Rectal smooth muscle tissue (tissue), 1 donor: ENCODE measurements around the gene PLGRKT.
A peak's percentile ranks its signal among the peaks of the same experiment; 100 is the strongest.
"Not testable (repeated sequence)": the region's sequence is repeated elsewhere in the genome, so short reads cannot be mapped to it uniquely, and the experiment has no call there.

ENCODE experiments used
- H3K27ac ChIP-seq: one replicate; pipeline ENCODE4 v1.7.0; 2013; ENCODE audit warnings: low read depth, low read length, inconsistent platforms
- H3K27me3 ChIP-seq: one replicate; pipeline ENCODE4 v1.7.0; 2013; ENCODE audit warnings: low read length; ENCODE audit not compliant: control insufficient read depth, insufficient read depth
- H3K36me3 ChIP-seq: one replicate; pipeline ENCODE4 v1.7.0; 2013; ENCODE audit warnings: low read length; ENCODE audit not compliant: control insufficient read depth, insufficient read depth
- H3K4me1 ChIP-seq: one replicate; pipeline ENCODE4 v1.7.0; 2013; ENCODE audit warnings: low read length; ENCODE audit not compliant: control insufficient read depth, insufficient read depth
- H3K4me3 ChIP-seq: one replicate; pipeline ENCODE4 v1.7.0; 2013; ENCODE audit warnings: low read length
- H3K9ac ChIP-seq: one replicate; pipeline ENCODE4 v1.7.0; 2013; ENCODE audit warnings: low read length

The PLGRKT gene

GRCh38 chr9:5470122-5470521 lies 32.4 kb upstream of the PLGRKT start:
- Histone ChIP-seq H3K4me1 (no peaks in the 10 kb centered on the region), H3K36me3 (no peaks in the 10 kb centered on the region), H3K27ac (no peak overlapping the region), H3K27me3 (no peaks in the 10 kb centered on the region), H3K4me3 (no peak overlapping the region), H3K9ac (no peak overlapping the region)

DNA sequence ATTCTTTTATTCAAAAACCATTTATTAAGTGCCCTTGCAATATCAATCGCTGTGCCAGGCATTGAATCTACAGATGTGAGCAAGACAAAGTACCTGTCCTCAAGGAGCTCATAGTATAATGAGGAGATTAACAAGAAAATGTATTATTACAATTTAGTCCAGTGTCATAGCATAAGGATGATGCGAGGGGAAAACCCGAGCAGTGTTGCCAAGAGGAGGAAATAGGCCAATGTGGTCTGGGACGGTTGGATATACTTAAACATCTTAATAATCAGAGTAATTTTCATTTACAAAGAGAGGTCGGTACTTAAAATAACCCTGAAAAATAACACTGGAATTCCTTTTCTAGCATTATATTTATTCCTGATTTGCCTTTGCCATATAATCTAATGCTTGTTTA lies 31.1 kb upstream of the PLGRKT start:
- Histone ChIP-seq H3K27ac (no peak overlapping the region), H3K4me1 (no peaks in the 10 kb centered on the region), H3K9ac (no peak overlapping the region), H3K27me3 (no peaks in the 10 kb centered on the region), H3K4me3 (no peak overlapping the region), H3K36me3 (no peaks in the 10 kb centered on the region)

DNA sequence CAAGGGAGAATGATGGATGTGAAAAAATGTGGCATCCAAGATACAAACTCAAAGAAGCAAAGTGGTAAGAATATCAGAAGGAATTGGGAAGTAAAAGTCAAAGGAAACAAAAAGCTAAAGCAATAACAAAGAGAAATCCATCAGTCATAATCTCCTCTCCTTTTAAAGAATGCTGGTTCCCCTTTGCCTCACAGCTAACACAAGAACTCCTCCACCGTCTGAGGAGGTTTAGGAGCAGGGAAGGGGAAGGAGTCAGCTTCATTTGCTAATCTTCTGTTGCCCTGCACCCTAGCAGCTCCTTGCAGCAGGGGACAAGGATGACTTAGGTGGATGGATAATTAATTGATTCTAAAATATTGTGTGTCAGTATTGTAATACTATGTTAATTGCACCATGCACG lies 29.0 kb upstream of the PLGRKT start:
- Histone ChIP-seq H3K27me3 (no peaks in the 10 kb centered on the region), H3K9ac (no peak overlapping the region), H3K27ac (no peak overlapping the region), H3K36me3 (peaks cover 3% of the 10 kb centered on the region), H3K4me1 (no peaks in the 10 kb centered on the region), H3K4me3 (no peak overlapping the region)

DNA sequence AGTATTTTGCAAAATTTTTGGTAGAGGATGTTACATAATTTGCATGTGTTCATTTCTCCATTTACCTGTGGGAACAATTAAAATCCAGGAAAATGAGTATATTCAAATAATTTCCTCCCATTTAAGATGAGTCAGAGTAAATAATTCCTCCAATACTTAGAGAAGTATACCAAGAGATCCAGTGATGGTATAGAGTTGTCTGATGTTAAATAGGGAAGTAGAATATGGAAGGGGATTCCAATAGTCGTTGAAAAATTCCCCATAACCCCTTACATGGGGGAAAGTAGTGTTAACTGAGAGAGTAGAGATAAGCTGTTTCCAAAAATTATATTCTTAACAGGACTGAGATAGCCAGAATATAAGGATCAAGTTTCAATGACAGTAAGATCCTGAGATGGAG lies 28.3 kb upstream of the PLGRKT start:
- Histone ChIP-seq H3K9ac (no peak overlapping the region), H3K36me3 (peaks cover 3% of the 10 kb centered on the region), H3K4me3 (no peak overlapping the region), H3K27me3 (no peaks in the 10 kb centered on the region), H3K4me1 (no peaks in the 10 kb centered on the region), H3K27ac (no peak overlapping the region)

DNA sequence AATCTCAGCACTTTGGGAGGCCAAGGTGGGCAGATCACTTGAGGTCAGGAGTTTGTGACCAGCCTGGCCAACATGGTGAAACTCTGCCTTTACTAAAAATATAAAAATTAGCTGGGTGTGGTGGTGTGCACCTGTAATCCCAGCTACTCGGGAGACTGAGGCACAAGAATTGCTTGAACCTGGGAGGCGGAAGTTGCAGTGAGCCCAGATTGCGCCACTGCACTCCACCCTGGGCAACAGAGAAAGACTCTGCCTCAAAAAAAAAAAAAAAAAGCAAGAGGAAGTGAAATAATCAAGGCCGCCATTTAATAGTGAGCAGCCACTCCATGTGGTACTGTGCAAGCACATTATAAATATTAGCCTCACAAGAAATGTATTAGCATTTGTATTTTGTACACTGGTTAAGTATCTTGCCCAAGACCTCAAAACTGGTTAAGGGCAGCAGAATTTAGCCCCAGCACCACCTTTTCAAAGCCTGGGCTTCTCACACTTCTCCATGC lies 27.2 kb upstream of the PLGRKT start:
- H3K4me3 ChIP-seq, H3K36me3 ChIP-seq, H3K27me3 ChIP-seq, H3K27ac ChIP-seq, H3K4me1 ChIP-seq, H3K9ac ChIP-seq: not testable (repeated sequence)

- Histone ChIP-seq H3K4me3 (no peak overlapping the region), H3K27me3 (no peaks in the 10 kb centered on the region), H3K27ac (no peak overlapping the region), H3K36me3 (peaks cover 3% of the 10 kb centered on the region), H3K4me1 (no peaks in the 10 kb centered on the region), H3K9ac (no peak overlapping the region)
Measured at GRCh38 chr9:5460157-5460556, 22.4 kb upstream of the PLGRKT start.

- H3K4me3 ChIP-seq: no peak overlapping the region
- no peak overlapping the region for H3K9ac ChIP-seq
- no peaks in the 10 kb centered on the region for H3K4me1 ChIP-seq
- no peak overlapping the region for H3K27ac ChIP-seq
- H3K36me3 ChIP-seq: peaks cover 3% of the 10 kb centered on the region
- no peaks in the 10 kb centered on the region for H3K27me3 ChIP-seq
Measured at GRCh38 chr9:5459289-5459829, 21.6 kb upstream of the PLGRKT start.

- Histone ChIP-seq H3K4me3 (no peak overlapping the region), H3K36me3 (no peaks in the 10 kb centered on the region), H3K27ac (no peak overlapping the region), H3K4me1 (peaks cover 2% of the 10 kb centered on the region), H3K9ac (no peak overlapping the region), H3K27me3 (no peaks in the 10 kb centered on the region)
Measured at GRCh38 chr9:5455181-5455580, 17.5 kb upstream of the PLGRKT start.

DNA sequence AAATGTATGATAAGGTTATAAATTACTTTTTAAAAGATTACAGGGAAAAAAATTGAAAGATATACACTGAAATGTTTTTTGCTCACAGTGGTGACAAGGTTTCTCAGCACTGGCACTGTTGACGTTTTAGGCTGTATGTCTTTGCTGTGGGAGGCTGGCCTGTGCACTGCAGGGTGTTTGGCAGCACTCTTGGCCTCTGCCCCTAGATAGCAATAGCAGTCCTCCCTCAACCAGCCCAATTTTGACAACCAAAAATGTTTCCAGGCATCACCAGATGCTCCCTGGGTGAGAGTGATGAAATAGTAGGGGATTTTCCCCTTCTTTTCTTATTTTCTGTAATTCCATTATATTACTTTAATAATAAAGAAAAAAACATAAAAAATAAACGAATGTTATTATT lies 15.9 kb upstream of the PLGRKT start:
- H3K4me3 ChIP-seq: no peak overlapping the region
- no peak overlapping the region for H3K9ac ChIP-seq
- no peaks in the 10 kb centered on the region for H3K27me3 ChIP-seq
- H3K27ac ChIP-seq: no peak overlapping the region
- H3K36me3 ChIP-seq: no peaks in the 10 kb centered on the region
- H3K4me1 ChIP-seq: peaks cover 2% of the 10 kb centered on the region

DNA sequence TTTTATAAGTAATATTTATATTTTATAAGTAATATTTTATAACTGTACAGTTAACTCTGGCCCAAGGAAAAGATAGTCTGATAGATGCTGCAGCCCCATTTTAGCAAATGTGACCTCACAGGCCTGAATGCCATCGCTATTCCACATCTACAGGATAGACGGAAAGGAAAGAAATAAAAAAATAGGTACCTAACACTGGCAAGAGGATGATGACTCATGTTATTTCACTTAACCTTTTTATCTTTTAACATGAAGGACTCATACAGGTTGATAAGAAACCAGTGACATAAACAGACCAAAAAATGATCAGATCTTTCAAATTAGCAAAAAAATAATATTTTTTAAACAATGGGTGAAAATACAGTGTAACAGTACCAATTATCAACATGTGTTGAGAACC lies 15.3 kb upstream of the PLGRKT start:
- Histone ChIP-seq H3K9ac (no peak overlapping the region), H3K27ac (no peak overlapping the region), H3K36me3 (no peaks in the 10 kb centered on the region), H3K4me3 (no peak overlapping the region), H3K27me3 (no peaks in the 10 kb centered on the region), H3K4me1 (peaks cover 2% of the 10 kb centered on the region)

DNA sequence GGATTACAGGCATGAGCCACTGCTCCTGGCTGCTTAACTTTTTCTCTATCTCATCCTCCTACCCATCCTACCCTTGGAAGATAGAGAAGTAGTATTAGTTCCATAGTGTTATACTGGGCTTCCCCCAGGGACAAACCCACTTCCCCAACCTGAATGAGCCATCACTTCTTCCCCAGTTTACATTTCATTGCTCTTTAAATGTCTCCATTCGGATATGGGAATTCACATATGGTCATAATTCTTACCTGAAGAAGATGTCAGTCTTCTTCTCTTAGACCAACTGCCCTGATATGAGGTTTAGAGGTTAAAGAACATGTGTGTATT lies 14.5 kb upstream of the PLGRKT start:
- H3K27ac ChIP-seq: no peak overlapping the region
- no peaks in the 10 kb centered on the region for H3K27me3 ChIP-seq
- H3K4me1 ChIP-seq: peaks cover 2% of the 10 kb centered on the region
- H3K4me3 ChIP-seq: no peak overlapping the region
- H3K9ac ChIP-seq: no peak overlapping the region
- no peaks in the 10 kb centered on the region for H3K36me3 ChIP-seq

- Histone ChIP-seq H3K4me1 (peaks cover 2% of the 10 kb centered on the region), H3K36me3 (no peaks in the 10 kb centered on the region), H3K27ac (peak within 1 kb of the TSS; percentile 66), H3K27me3 (no peaks in the 10 kb centered on the region), H3K9ac (peak within 1 kb of the TSS; percentile 36), H3K4me3 (peak within 1 kb of the TSS; percentile 87)
Measured at GRCh38 chr9:5450359-5451091, 12.8 kb upstream of the PLGRKT start, which contains the start of gene CD274. Gene CD274, plus strand, starts transcription at chr9:5450542. Its CDS starts 5,572 bp downstream, at chr9:5456114.
